Colonic mucosa (tissue), 4 donors: ENCODE data around the gene STX4. TPM values are rescaled to one million over a fixed set of nuclear protein-coding genes. Genes with fewer than 3 reads are reported as not detected.

Experiments
- DNase-seq: peaks from one replicate; pipeline ENCODE4 v3.0.0-alpha.2; 2020
- H3K27ac ChIP-seq: fragments of 200-600 bp; one replicate; pipeline ENCODE4 v1.8.0; 2021
- H3K27me3 ChIP-seq: fragments of 200-600 bp; one replicate; pipeline ENCODE4 v1.8.0; 2021
- H3K36me3 ChIP-seq: fragments of 200-600 bp; one replicate; pipeline ENCODE4 v1.8.0; 2021
- H3K4me1 ChIP-seq: fragments of 200-600 bp; one replicate; pipeline ENCODE4 v1.8.0; 2021; ENCODE audit warnings: mild to moderate bottlenecking
- H3K4me3 ChIP-seq: fragments of 200-600 bp; one replicate; pipeline ENCODE4 v1.8.0; 2021
- H3K9ac ChIP-seq, 2 donors: one replicate each; pipeline ENCODE4 v1.7.0; 2013; ENCODE audit warnings: control low read depth in 2 of 2, low read depth in 2 of 2, low read length in 2 of 2
- H3K9me3 ChIP-seq: fragments of 200-600 bp; one replicate; pipeline ENCODE4 v1.8.0; 2021
- CTCF ChIP-seq: fragments of 200-600 bp; IDR thresholded peaks from one replicate; pipeline ENCODE4 v1.8.0; 2022; ENCODE audit warnings: antibody characterized with exemption, mild to moderate bottlenecking
- intact Hi-C: fragments of 100-400 bp; cut with DNase I; formaldehyde crosslinking; loops from one replicate; pipeline ENCODE4 v1.14.1; 2022
- total RNA-seq, 2 donors: library from RNA; stranded (reverse); fragmentation: NEBNext Ultra II Directional in 1 of 2; extraction: Animal tissue kit (Norgen Biotek cat#: 25700) in 1 of 2; gene quantifications; one replicate each; pipeline ENCODE4 v1.2.1, GENCODE V29; 2021
- donor health status: healthy.
- donor health status: DM: no; HTN: no; CAD: no.
- donor health status: DM: no; HTN: no; CAD: no.

Gene STX4
- total RNA-seq, 2 donors from 2014 or later = 70.8 to 71.4 TPM

- intact Hi-C loops = no loop called here
- H3K36me3 ChIP-seq = no peaks in the 10 kb centered on the region
- TF ChIP-seq CTCF = no peak
These were observed 18.8 kb downstream of the STX4 start for GRCh38 chr16:31052114-31052513.

GRCh38 chr16:31055613-31056012 is 22.3 kb downstream of the STX4 start:
- intact Hi-C loops = no loop called here
- Histone ChIP-seq H3K4me3 (no peak overlapping the region), H3K36me3 (peaks cover 2% of the 10 kb centered on the region), H3K27me3 (no peaks in the 10 kb centered on the region), H3K27ac (no peak overlapping the region), H3K9me3 (no peaks in the 10 kb centered on the region), H3K9ac (no peak overlapping the region), H3K4me1 (no peaks in the 10 kb centered on the region)
- no peak for TF ChIP-seq CTCF
- no peak for DNase-seq

More at GRCh38 chr16:31052114-31052513, 18.8 kb downstream of the STX4 start:
- no peaks in the 10 kb centered on the region for H3K9me3 ChIP-seq
- H3K4me3 ChIP-seq = no peak overlapping the region
- H3K27ac ChIP-seq = no peak overlapping the region
- DNase-seq = no peak
- no peak overlapping the region for H3K9ac ChIP-seq
- H3K4me1 ChIP-seq = no peaks in the 10 kb centered on the region
- no peaks in the 10 kb centered on the region for H3K27me3 ChIP-seq

- intact Hi-C loops = no loop called here
- Histone ChIP-seq H3K27me3 (no peaks in the 10 kb centered on the region), H3K36me3 (peaks cover 4% of the 10 kb centered on the region), H3K27ac (no peak overlapping the region), H3K4me3 (no peak overlapping the region), H3K4me1 (no peaks in the 10 kb centered on the region), H3K9ac (no peak overlapping the region), H3K9me3 (no peaks in the 10 kb centered on the region)
- no peak for TF ChIP-seq CTCF
- no peak for DNase-seq
These were observed 27.9 kb downstream of the STX4 start for GRCh38 chr16:31061126-31061812.

- DNase-seq = no peak
- Histone ChIP-seq H3K4me1 (no peaks in the 10 kb centered on the region), H3K9ac (no peak overlapping the region), H3K4me3 (no peak overlapping the region), H3K27ac (no peak overlapping the region), H3K27me3 (no peaks in the 10 kb centered on the region), H3K9me3 (no peaks in the 10 kb centered on the region), H3K36me3 (peaks cover 4% of the 10 kb centered on the region)
- intact Hi-C loops = no loop called here
- no peak for TF ChIP-seq CTCF
These were observed 28.6 kb downstream of the STX4 start for GRCh38 chr16:31061813-31062440.

GRCh38 chr16:31063495-31063842 is 30.1 kb downstream of the STX4 start:
- Histone ChIP-seq H3K27ac (no peak overlapping the region), H3K9ac (no peak overlapping the region), H3K9me3 (no peaks in the 10 kb centered on the region), H3K4me1 (no peaks in the 10 kb centered on the region), H3K4me3 (no peak overlapping the region), H3K36me3 (peaks cover 4% of the 10 kb centered on the region), H3K27me3 (no peaks in the 10 kb centered on the region)
- no peak for TF ChIP-seq CTCF
- DNase-seq = no peak
- intact Hi-C loops = no loop called here
